Smooth muscle cell of the brain vasculature (primary cell): Measurements from ENCODE around the gene POM121C.
"Not testable (repeated sequence)": the region's sequence is repeated elsewhere in the genome, so short reads cannot be mapped to it uniquely, and the experiment has no call there.

Experiments used
- DNase-seq: peaks from one replicate; pipeline ENCODE4 v3.0.0-alpha.2; 2012; ENCODE audit warnings: low read depth, low spot score

POM121C gene

GRCh38 chr7:75485979-75486643, at the start of gene POM121C:
Gene POM121C (minus strand): TSS chr7:75486299. CDS start chr7:75441496, 44,803 bp downstream.
- peak; percentile 63 for DNase-seq

GRCh38 chr7:75534727-75535307, 48.7 kb upstream of the POM121C start:
- no peak for DNase-seq

GRCh38 chr7:75533926-75534325, 47.8 kb upstream of the POM121C start:
- DNase-seq: no peak

GRCh38 chr7:75532639-75533038, 46.5 kb upstream of the POM121C start:
- no peak for DNase-seq

- DNase-seq: no peak
Observed at GRCh38 chr7:75531359-75531821, 45.3 kb upstream of the POM121C start.

- DNase-seq: not testable (repeated sequence)
Observed at GRCh38 chr7:75527224-75527722, 41.2 kb upstream of the POM121C start.

GRCh38 chr7:75521727-75522126, 35.6 kb upstream of the POM121C start:
- DNase-seq: not testable (repeated sequence)

- not testable (repeated sequence) for DNase-seq
Observed at GRCh38 chr7:75518842-75519241, 32.7 kb upstream of the POM121C start.

- DNase-seq: not testable (repeated sequence)
Observed at GRCh38 chr7:75509033-75509432, 22.9 kb upstream of the POM121C start.

- not testable (repeated sequence) for DNase-seq
Observed at GRCh38 chr7:75492020-75492419, 5.9 kb upstream of the POM121C start, which contains the start of gene SPDYE5. Gene SPDYE5 (plus strand): TSS chr7:75492320. CDS start chr7:75494048, 1,728 bp downstream.

- not testable (repeated sequence) for DNase-seq
Observed at GRCh38 chr7:75485355-75485978, 632 bp downstream of the POM121C start.

- not testable (repeated sequence) for DNase-seq
Observed at GRCh38 chr7:75480313-75480712, 5.8 kb downstream of the POM121C start.

- DNase-seq: not testable (repeated sequence)
Observed at GRCh38 chr7:75477457-75477856, 8.6 kb downstream of the POM121C start.

- DNase-seq: not testable (repeated sequence)
Observed at GRCh38 chr7:75470166-75470565, 15.9 kb downstream of the POM121C start.

GRCh38 chr7:75460541-75460940, 25.6 kb downstream of the POM121C start:
- DNase-seq: not testable (repeated sequence)

- DNase-seq: not testable (repeated sequence)
Observed at GRCh38 chr7:75458034-75458433, 28.1 kb downstream of the POM121C start.

- DNase-seq: not testable (repeated sequence)
Observed at GRCh38 chr7:75456403-75456802, 29.7 kb downstream of the POM121C start.

GRCh38 chr7:75452494-75452955, 33.6 kb downstream of the POM121C start:
- DNase-seq: not testable (repeated sequence)

GRCh38 chr7:75449946-75450345, 36.2 kb downstream of the POM121C start:
- DNase-seq: not testable (repeated sequence)

GRCh38 chr7:75442465-75443111, 43.5 kb downstream of the POM121C start:
- DNase-seq: peak; percentile 0

GRCh38 chr7:75442101-75442464, 44.0 kb downstream of the POM121C start:
- not testable (repeated sequence) for DNase-seq

GRCh38 chr7:75439000-75439399, 47.1 kb downstream of the POM121C start:
- DNase-seq: not testable (repeated sequence)
